HEK293 (cell line): ENCODE results near the gene GTF2F2.

Experiments
- CTCF ChIA-PET: fragments of 350-600 bp; formaldehyde crosslinking; extraction: SDS; loops from one replicate; lab custom pipeline; 2021; ENCODE audit warnings: antibody characterized with exemption; lab: Yijun Ruan, JAX
- POLR2A ChIA-PET: fragments of 300-600 bp; formaldehyde crosslinking; extraction: SDS; loops from one replicate; lab custom pipeline; 2020; ENCODE audit warnings: antibody characterized with exemption, inconsistent platforms; lab: Yijun Ruan, JAX
- H3K27ac ChIP-seq: fragments of 200-500 bp; sonication (Bioruptor generic); 2 replicates; pipeline ENCODE4 v1.5.1; 2014; ENCODE audit warnings: low read depth, low read length, control low read depth, inconsistent platforms; ENCODE audit errors: extremely low read depth
- H3K36me3 ChIP-seq, 2 experiments: fragments of 200-500 bp in 1 of 2; sonication (Bioruptor generic) in 1 of 2; 1 replicate in 1 of 2; 2 replicates in 1 of 2; pipeline ENCODE4 v1.5.1; 2014 to 2017; ENCODE audit warnings: inconsistent platforms in 2 of 2, low read length in 2 of 2; ENCODE audit not compliant: control insufficient read depth in 2 of 2, insufficient read depth in 1 of 2
- H3K4me1 ChIP-seq: fragments of 200-500 bp; sonication (Bioruptor generic); 2 replicates; pipeline ENCODE4 v1.5.1; 2014; ENCODE audit warnings: mild to moderate bottlenecking, low read length, inconsistent platforms; ENCODE audit not compliant: control insufficient read depth, insufficient read depth
- H3K4me3 ChIP-seq: 2 replicates; pipeline ENCODE4 v1.5.1; 2011; ENCODE audit warnings: low read depth, mild to moderate bottlenecking, control low read depth, low read length, moderate library complexity
- H3K9me3 ChIP-seq: fragments of 200-500 bp; sonication (Bioruptor generic); 2 replicates; pipeline ENCODE4 v1.5.1; 2014; ENCODE audit warnings: low read depth, low read length, inconsistent platforms; ENCODE audit not compliant: control insufficient read depth, insufficient read depth
- IKZF3 ChIP-seq: fragments of 450-650 bp; IDR thresholded peaks from 2 replicates; pipeline ENCODE4 v1.5.0; 2018; ENCODE audit warnings: missing biosample characterization, mild to moderate bottlenecking, missing genetic modification characterization, moderate library complexity
- OSR2 ChIP-seq: fragments of 450-650 bp; formaldehyde crosslinking; IDR thresholded peaks from 2 replicates; pipeline ENCODE4 v1.5.1; 2016; ENCODE audit warnings: missing biosample characterization, missing genetic modification characterization
- PRDM1 ChIP-seq: fragments of 450-650 bp; formaldehyde crosslinking; IDR thresholded peaks from 2 replicates; pipeline ENCODE4; 2016; ENCODE audit warnings: missing biosample characterization, missing genetic modification characterization
- RBAK ChIP-seq: fragments of 450-650 bp; formaldehyde crosslinking; IDR thresholded peaks from 2 replicates; pipeline ENCODE4 v1.5.1; 2016; ENCODE audit warnings: missing biosample characterization, missing genetic modification characterization
- SP3 ChIP-seq: fragments of 450-650 bp; formaldehyde crosslinking; IDR thresholded peaks from 2 replicates; pipeline ENCODE4 v1.5.1; 2016; ENCODE audit warnings: missing biosample characterization, missing genetic modification characterization
- ZNF202 ChIP-seq: fragments of 450-650 bp; formaldehyde crosslinking; IDR thresholded peaks from 2 replicates; pipeline ENCODE4 v1.5.1; 2016; ENCODE audit warnings: missing biosample characterization, missing genetic modification characterization, borderline replicate concordance
- ZNF341 ChIP-seq: fragments of 450-650 bp; formaldehyde crosslinking; IDR thresholded peaks from 2 replicates; pipeline ENCODE4; 2016; ENCODE audit warnings: low read depth, missing biosample characterization, missing genetic modification characterization
- ZNF354C ChIP-seq: fragments of 450-650 bp; formaldehyde crosslinking; IDR thresholded peaks from 2 replicates; pipeline ENCODE4 v1.5.1; 2016; ENCODE audit warnings: missing biosample characterization, missing genetic modification characterization, low read depth, borderline replicate concordance
- ZNF394 ChIP-seq: fragments of 450-650 bp; formaldehyde crosslinking; IDR thresholded peaks from 2 replicates; pipeline ENCODE4 v1.5.1; 2016; ENCODE audit warnings: missing biosample characterization, missing genetic modification characterization, mild to moderate bottlenecking, moderate library complexity, borderline replicate concordance
- ZNF510 ChIP-seq: fragments of 450-650 bp; formaldehyde crosslinking; IDR thresholded peaks from 2 replicates; pipeline ENCODE4 v1.5.1; 2018; ENCODE audit warnings: mild to moderate bottlenecking, missing genetic modification characterization, missing biosample characterization; ENCODE audit not compliant: insufficient replicate concordance
- ZNF530 ChIP-seq: fragments of 450-650 bp; formaldehyde crosslinking; IDR thresholded peaks from 2 replicates; pipeline ENCODE4 v1.5.1; 2016; ENCODE audit warnings: low read depth, missing biosample characterization, missing genetic modification characterization
- ZNF624 ChIP-seq: fragments of 450-650 bp; formaldehyde crosslinking; IDR thresholded peaks from 2 replicates; pipeline ENCODE4 v1.5.1; 2017; ENCODE audit warnings: missing biosample characterization, missing genetic modification characterization
- ZNF664 ChIP-seq: fragments of 450-650 bp; formaldehyde crosslinking; IDR thresholded peaks from 2 replicates; pipeline ENCODE4 v1.5.1; 2016; ENCODE audit warnings: missing biosample characterization, missing genetic modification characterization
- ZNF707 ChIP-seq: fragments of 450-650 bp; formaldehyde crosslinking; IDR thresholded peaks from 2 replicates; pipeline ENCODE4 v1.5.1; 2016; ENCODE audit warnings: missing biosample characterization, missing genetic modification characterization
- ZNF792 ChIP-seq: fragments of 450-650 bp; formaldehyde crosslinking; IDR thresholded peaks from 2 replicates; pipeline ENCODE4 v1.5.1; 2016; ENCODE audit warnings: missing biosample characterization, missing genetic modification characterization
- TF ChIP-seq, protein P1 (sequence below): fragments of 450-650 bp; formaldehyde crosslinking; IDR thresholded peaks from 2 replicates; pipeline ENCODE4 v1.5.1; 2016; ENCODE audit warnings: missing biosample characterization, missing genetic modification characterization
- TF ChIP-seq, protein P2 (sequence below): fragments of 450-650 bp; formaldehyde crosslinking; IDR thresholded peaks from 2 replicates; pipeline ENCODE4 v1.5.1; 2017; ENCODE audit warnings: missing biosample characterization, missing genetic modification characterization
- TF ChIP-seq, protein P3 (sequence below): fragments of 450-650 bp; formaldehyde crosslinking; IDR thresholded peaks from 2 replicates; pipeline ENCODE4 v1.5.1; 2016; ENCODE audit warnings: missing biosample characterization, missing genetic modification characterization
- TF ChIP-seq, protein P4 (sequence below): fragments of 450-650 bp; formaldehyde crosslinking; IDR thresholded peaks from 2 replicates; pipeline ENCODE4 v1.5.1; 2016; ENCODE audit warnings: missing biosample characterization, missing genetic modification characterization

Gene GTF2F2

DNA sequence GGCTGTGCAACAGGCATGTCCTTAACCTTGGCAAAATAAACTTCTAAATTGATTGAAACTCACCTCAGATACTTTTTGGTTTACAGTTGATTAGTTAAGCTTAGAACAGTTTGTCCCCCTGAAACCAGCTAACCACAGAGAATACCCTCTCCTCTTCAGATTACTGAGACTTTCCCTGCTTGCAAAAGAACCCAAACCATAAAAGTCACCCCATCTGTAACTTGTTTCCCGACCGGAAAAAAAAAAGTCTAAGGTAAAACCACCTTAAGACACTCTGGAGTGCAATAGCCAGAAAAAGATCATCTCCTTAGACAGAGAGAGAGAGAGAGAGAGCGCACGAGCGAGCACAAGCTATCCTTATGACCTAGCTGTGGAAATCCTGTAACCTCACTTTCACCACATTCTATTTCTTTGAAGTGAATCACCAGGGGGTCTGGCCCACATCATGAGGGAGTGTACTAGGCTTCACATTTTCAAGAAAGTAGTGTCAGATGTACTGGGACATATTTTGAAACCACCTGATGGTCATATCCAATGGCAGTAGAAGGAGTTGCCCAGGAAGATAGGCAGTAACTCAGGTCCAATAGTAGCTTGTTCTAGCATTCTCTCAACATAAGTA, 11.1 kb upstream of the GTF2F2 start:
- Histone ChIP-seq H3K4me1 (no peaks in the 10 kb centered on the region), H3K9me3 (no peaks in the 10 kb centered on the region), H3K36me3 (no peaks in the 10 kb centered on the region), H3K4me3 (no peak overlapping the region), H3K27ac (no peak overlapping the region)
- TF ChIP-seq ZNF354C (tag by site-specific recombination) (no peak), PRDM1 (tag by site-specific recombination) (0 out of 2 replicates have a peak, but pooled peaks have one; percentile 27)
- ChIA-PET CTCF (interaction anchor here (0.6 to 0.7 kb wide), 2 partner anchors 131 to 230 kb away, joined by 3 to 4 read pairs; no protein-coding TSS in a partner anchor), POLR2A (no interaction called here)

GRCh38 chr13:45113233-45114224, 6.8 kb upstream of the GTF2F2 start:
- CTCF ChIA-PET: no interaction called here

GRCh38 chr13:45119469-45119990, 780 bp upstream of the GTF2F2 start:
- Histone ChIP-seq H3K4me3 (peak overlapping the region; percentile 85), H3K27ac (peak overlapping the region; percentile 77; the same call in 1 of the 2 replicates)
- CTCF ChIA-PET: interaction anchor here (0.7 to 1.1 kb wide), 2 partner anchors 11 to 168 kb away, joined by 3 read pairs; no protein-coding TSS in a partner anchor
- TF ChIP-seq ZNF510 (tag by site-specific recombination): no peak
- TF ChIP-seq, protein P1, sequence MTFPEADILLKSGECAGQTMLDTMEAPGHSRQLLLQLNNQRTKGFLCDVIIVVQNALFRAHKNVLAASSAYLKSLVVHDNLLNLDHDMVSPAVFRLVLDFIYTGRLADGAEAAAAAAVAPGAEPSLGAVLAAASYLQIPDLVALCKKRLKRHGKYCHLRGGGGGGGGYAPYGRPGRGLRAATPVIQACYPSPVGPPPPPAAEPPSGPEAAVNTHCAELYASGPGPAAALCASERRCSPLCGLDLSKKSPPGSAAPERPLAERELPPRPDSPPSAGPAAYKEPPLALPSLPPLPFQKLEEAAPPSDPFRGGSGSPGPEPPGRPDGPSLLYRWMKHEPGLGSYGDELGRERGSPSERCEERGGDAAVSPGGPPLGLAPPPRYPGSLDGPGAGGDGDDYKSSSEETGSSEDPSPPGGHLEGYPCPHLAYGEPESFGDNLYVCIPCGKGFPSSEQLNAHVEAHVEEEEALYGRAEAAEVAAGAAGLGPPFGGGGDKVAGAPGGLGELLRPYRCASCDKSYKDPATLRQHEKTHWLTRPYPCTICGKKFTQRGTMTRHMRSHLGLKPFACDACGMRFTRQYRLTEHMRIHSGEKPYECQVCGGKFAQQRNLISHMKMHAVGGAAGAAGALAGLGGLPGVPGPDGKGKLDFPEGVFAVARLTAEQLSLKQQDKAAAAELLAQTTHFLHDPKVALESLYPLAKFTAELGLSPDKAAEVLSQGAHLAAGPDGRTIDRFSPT (tag by site-specific recombination): no peak
- TF ChIP-seq ZNF792: no peak
- no peak for TF ChIP-seq ZNF202 (tag by site-specific recombination)
- peak; percentile 14; the same call in 1 of the 2 replicates for TF ChIP-seq ZNF664 (tag by site-specific recombination)
- TF ChIP-seq RBAK (tag by site-specific recombination): no peak
- TF ChIP-seq OSR2: no peak
- TF ChIP-seq, protein P2, sequence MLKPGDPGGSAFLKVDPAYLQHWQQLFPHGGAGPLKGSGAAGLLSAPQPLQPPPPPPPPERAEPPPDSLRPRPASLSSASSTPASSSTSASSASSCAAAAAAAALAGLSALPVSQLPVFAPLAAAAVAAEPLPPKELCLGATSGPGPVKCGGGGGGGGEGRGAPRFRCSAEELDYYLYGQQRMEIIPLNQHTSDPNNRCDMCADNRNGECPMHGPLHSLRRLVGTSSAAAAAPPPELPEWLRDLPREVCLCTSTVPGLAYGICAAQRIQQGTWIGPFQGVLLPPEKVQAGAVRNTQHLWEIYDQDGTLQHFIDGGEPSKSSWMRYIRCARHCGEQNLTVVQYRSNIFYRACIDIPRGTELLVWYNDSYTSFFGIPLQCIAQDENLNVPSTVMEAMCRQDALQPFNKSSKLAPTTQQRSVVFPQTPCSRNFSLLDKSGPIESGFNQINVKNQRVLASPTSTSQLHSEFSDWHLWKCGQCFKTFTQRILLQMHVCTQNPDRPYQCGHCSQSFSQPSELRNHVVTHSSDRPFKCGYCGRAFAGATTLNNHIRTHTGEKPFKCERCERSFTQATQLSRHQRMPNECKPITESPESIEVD (tag by site-specific recombination): peak; percentile 77
- TF ChIP-seq ZNF624: no peak
- TF ChIP-seq ZNF341 (tag by site-specific recombination): peak; percentile 9; the same call in 1 of the 2 replicates
- TF ChIP-seq ZNF707 (tag by site-specific recombination): no peak

More at GRCh38 chr13:45113233-45114224, 6.8 kb upstream of the GTF2F2 start:
- no peak overlapping the region for H3K4me3 ChIP-seq
- no peak for TF ChIP-seq ZNF530 (tag by site-specific recombination)
- no peak for TF ChIP-seq ZNF394 (tag by site-specific recombination)
- TF ChIP-seq SP3: no peak
- no peak for TF ChIP-seq IKZF3
- TF ChIP-seq, protein P3, sequence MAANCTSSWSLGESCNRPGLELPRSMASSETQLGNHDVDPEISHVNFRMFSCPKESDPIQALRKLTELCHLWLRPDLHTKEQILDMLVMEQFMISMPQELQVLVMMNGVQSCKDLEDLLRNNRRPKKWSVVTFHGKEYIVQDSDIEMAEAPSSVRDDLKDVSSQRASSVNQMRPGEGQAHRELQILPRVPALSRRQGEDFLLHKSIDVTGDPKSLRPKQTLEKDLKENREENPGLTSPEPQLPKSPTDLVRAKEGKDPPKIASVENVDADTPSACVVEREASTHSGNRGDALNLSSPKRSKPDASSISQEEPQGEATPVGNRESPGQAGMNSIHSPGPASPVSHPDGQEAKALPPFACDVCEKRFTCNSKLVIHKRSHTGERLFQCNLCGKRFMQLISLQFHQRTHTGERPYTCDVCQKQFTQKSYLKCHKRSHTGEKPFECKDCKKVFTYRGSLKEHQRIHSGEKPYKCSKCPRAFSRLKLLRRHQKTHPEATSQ (tag by site-specific recombination): no peak
- TF ChIP-seq, protein P4, sequence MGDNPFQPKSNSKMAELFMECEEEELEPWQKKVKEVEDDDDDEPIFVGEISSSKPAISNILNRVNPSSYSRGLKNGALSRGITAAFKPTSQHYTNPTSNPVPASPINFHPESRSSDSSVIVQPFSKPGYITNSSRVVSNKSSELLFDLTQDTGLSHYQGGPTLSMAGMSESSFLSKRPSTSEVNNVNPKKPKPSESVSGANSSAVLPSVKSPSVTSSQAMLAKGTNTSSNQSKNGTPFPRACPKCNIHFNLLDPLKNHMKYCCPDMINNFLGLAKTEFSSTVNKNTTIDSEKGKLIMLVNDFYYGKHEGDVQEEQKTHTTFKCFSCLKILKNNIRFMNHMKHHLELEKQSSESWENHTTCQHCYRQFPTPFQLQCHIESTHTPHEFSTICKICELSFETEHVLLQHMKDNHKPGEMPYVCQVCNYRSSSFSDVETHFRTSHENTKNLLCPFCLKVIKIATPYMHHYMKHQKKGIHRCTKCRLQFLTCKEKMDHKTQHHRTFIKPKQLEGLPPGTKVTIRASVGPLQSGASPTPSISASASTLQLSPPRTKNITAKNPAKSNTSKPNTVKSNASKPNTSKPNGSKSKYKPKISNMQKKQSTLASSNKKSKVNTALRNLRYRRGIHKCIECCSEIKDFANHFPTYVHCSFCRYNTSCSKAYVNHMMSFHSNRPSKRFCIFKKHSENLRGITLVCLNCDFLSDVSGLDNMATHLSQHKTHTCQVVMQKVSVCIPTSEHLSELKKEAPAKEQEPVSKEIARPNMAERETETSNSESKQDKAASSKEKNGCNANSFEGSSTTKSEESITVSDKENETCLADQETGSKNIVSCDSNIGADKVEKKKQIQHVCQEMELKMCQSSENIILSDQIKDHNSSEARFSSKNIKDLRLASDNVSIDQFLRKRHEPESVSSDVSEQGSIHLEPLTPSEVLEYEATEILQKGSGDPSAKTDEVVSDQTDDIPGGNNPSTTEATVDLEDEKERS (tag by site-specific recombination): no peak
- TF ChIP-seq, all 188 proteins: peak for 0
- POLR2A ChIA-PET: interaction anchor here (0.7 kb wide), 1 partner anchor 52 kb away, joined by 9 read pairs; no protein-coding TSS in a partner anchor
- Histone ChIP-seq H3K4me1 (no peaks in the 10 kb centered on the region), H3K9me3 (no peaks in the 10 kb centered on the region), H3K36me3 (no peaks in the 10 kb centered on the region), H3K27ac (no peak overlapping the region)

More at GRCh38 chr13:45119469-45119990, 780 bp upstream of the GTF2F2 start:
- POLR2A ChIA-PET: interaction anchor here (0.6 to 0.8 kb wide), 2 partner anchors 126 to 180 kb away, joined by 3 to 4 read pairs; no protein-coding TSS in a partner anchor
- no peaks in the 10 kb centered on the region for H3K36me3 ChIP-seq
- no peaks in the 10 kb centered on the region for H3K9me3 ChIP-seq
- H3K4me1 ChIP-seq: peaks cover 4% of the 10 kb centered on the region; the same call in 1 of the 2 replicates
